Activated naive CD8-positive, alpha-beta T cell treated with anti-CD3 and anti-CD28 coated beads for 36 hours (primary cell): ENCODE data around the gene TBX18. TPM values are rescaled to one million over a fixed set of nuclear protein-coding genes. Genes with fewer than 3 reads are reported as not detected.

Experiments
- DNase-seq: peaks from one replicate; pipeline ENCODE4 v3.0.0; 2021
- H3K27ac Mint-ChIP-seq: one replicate; pipeline ENCODE4 v1.8.0; 2022; ENCODE audit warnings: mild to moderate bottlenecking, moderate library complexity, mixed read lengths
- H3K27me3 Mint-ChIP-seq: one replicate; pipeline ENCODE4 v1.8.0; 2022; ENCODE audit warnings: mild to moderate bottlenecking, mixed read lengths
- H3K36me3 Mint-ChIP-seq: one replicate; pipeline ENCODE4 v1.8.0; 2021; ENCODE audit warnings: mild to moderate bottlenecking, mixed read lengths
- H3K4me1 Mint-ChIP-seq: one replicate; pipeline ENCODE4 v1.8.0; 2021; ENCODE audit warnings: mixed read lengths
- H3K4me3 Mint-ChIP-seq: one replicate; pipeline ENCODE4 v1.8.0; 2022; ENCODE audit warnings: mild to moderate bottlenecking, moderate library complexity, mixed read lengths
- H3K9me3 Mint-ChIP-seq: one replicate; pipeline ENCODE4 v1.8.0; 2022; ENCODE audit warnings: mixed read lengths
- total RNA-seq, 2 experiments: library from RNA; stranded (reverse); gene quantifications; one replicate each; pipeline ENCODE4 v1.2.3, GENCODE V29; 2021

Gene TBX18
- total RNA-seq, 2 experiments from 2014 or later: not detected

- H3K27ac Mint-ChIP-seq: no peak overlapping the region
- H3K9me3 Mint-ChIP-seq: peaks cover 3% of the 10 kb centered on the region
- H3K27me3 Mint-ChIP-seq: peaks cover 55% of the 10 kb centered on the region
- DNase-seq: no peak
- no peaks in the 10 kb centered on the region for H3K36me3 Mint-ChIP-seq
- H3K4me1 Mint-ChIP-seq: peaks cover 2% of the 10 kb centered on the region
- no peak overlapping the region for H3K4me3 Mint-ChIP-seq
Observed at GRCh38 chr6:84777888-84778287, 13.5 kb upstream of the TBX18 start.

GRCh38 chr6:84776392-84776791 lies 12.0 kb upstream of the TBX18 start:
- H3K4me1 Mint-ChIP-seq: peaks cover 4% of the 10 kb centered on the region
- peaks cover 3% of the 10 kb centered on the region for H3K36me3 Mint-ChIP-seq
- H3K27me3 Mint-ChIP-seq: peaks cover 67% of the 10 kb centered on the region
- H3K4me3 Mint-ChIP-seq: no peak overlapping the region
- peaks cover 6% of the 10 kb centered on the region for H3K9me3 Mint-ChIP-seq
- H3K27ac Mint-ChIP-seq: no peak overlapping the region
- no peak for DNase-seq

GRCh38 chr6:84775751-84776150 lies 11.4 kb upstream of the TBX18 start:
- Mint-ChIP-seq H3K36me3 (peaks cover 3% of the 10 kb centered on the region), H3K4me1 (peaks cover 4% of the 10 kb centered on the region), H3K4me3 (no peak overlapping the region), H3K27ac (no peak overlapping the region), H3K27me3 (peaks cover 73% of the 10 kb centered on the region), H3K9me3 (peaks cover 6% of the 10 kb centered on the region)
- DNase-seq: no peak

- peaks cover 6% of the 10 kb centered on the region for H3K9me3 Mint-ChIP-seq
- peaks cover 3% of the 10 kb centered on the region for H3K36me3 Mint-ChIP-seq
- H3K4me3 Mint-ChIP-seq: no peak overlapping the region
- H3K4me1 Mint-ChIP-seq: peaks cover 4% of the 10 kb centered on the region
- peaks cover 79% of the 10 kb centered on the region for H3K27me3 Mint-ChIP-seq
- H3K27ac Mint-ChIP-seq: no peak overlapping the region
- no peak for DNase-seq
Observed at GRCh38 chr6:84774985-84775284, 10.5 kb upstream of the TBX18 start.

GRCh38 chr6:84774157-84774984 lies 10.0 kb upstream of the TBX18 start:
- H3K27me3 Mint-ChIP-seq: peaks cover 83% of the 10 kb centered on the region
- H3K27ac Mint-ChIP-seq: no peak overlapping the region
- peaks cover 6% of the 10 kb centered on the region for H3K9me3 Mint-ChIP-seq
- H3K36me3 Mint-ChIP-seq: peaks cover 3% of the 10 kb centered on the region
- H3K4me3 Mint-ChIP-seq: peak overlapping the region; percentile 10
- peak; percentile 43 for DNase-seq
- peaks cover 4% of the 10 kb centered on the region for H3K4me1 Mint-ChIP-seq

GRCh38 chr6:84773431-84774156 lies 9.2 kb upstream of the TBX18 start:
- no peak overlapping the region for H3K27ac Mint-ChIP-seq
- peaks cover 3% of the 10 kb centered on the region for H3K36me3 Mint-ChIP-seq
- no peak overlapping the region for H3K4me3 Mint-ChIP-seq
- peaks cover 7% of the 10 kb centered on the region for H3K9me3 Mint-ChIP-seq
- no peak for DNase-seq
- H3K27me3 Mint-ChIP-seq: peaks cover 91% of the 10 kb centered on the region
- H3K4me1 Mint-ChIP-seq: peaks cover 4% of the 10 kb centered on the region

GRCh38 chr6:84773133-84773430 lies 8.7 kb upstream of the TBX18 start:
- Mint-ChIP-seq H3K4me1 (peaks cover 4% of the 10 kb centered on the region), H3K9me3 (peaks cover 8% of the 10 kb centered on the region), H3K27ac (no peak overlapping the region), H3K36me3 (peaks cover 3% of the 10 kb centered on the region), H3K4me3 (no peak overlapping the region), H3K27me3 (peaks cover 93% of the 10 kb centered on the region)
- no peak for DNase-seq

GRCh38 chr6:84772428-84773132 lies 8.2 kb upstream of the TBX18 start:
- Mint-ChIP-seq H3K4me1 (peaks cover 4% of the 10 kb centered on the region), H3K9me3 (peaks cover 10% of the 10 kb centered on the region), H3K36me3 (peaks cover 3% of the 10 kb centered on the region), H3K27ac (no peak overlapping the region), H3K27me3 (peaks cover 94% of the 10 kb centered on the region), H3K4me3 (no peak overlapping the region)
- DNase-seq: no peak

- no peak overlapping the region for H3K27ac Mint-ChIP-seq
- peaks cover 12% of the 10 kb centered on the region for H3K9me3 Mint-ChIP-seq
- no peak for DNase-seq
- H3K27me3 Mint-ChIP-seq: peaks cover 95% of the 10 kb centered on the region
- peaks cover 4% of the 10 kb centered on the region for H3K4me1 Mint-ChIP-seq
- H3K36me3 Mint-ChIP-seq: peaks cover 3% of the 10 kb centered on the region
- H3K4me3 Mint-ChIP-seq: no peak overlapping the region
Observed at GRCh38 chr6:84771756-84772356, 7.5 kb upstream of the TBX18 start.

- H3K27ac Mint-ChIP-seq: no peak overlapping the region
- DNase-seq: no peak
- peaks cover 5% of the 10 kb centered on the region for H3K36me3 Mint-ChIP-seq
- H3K9me3 Mint-ChIP-seq: peaks cover 14% of the 10 kb centered on the region
- peaks cover 4% of the 10 kb centered on the region for H3K4me1 Mint-ChIP-seq
- H3K27me3 Mint-ChIP-seq: peaks cover 95% of the 10 kb centered on the region
- no peak overlapping the region for H3K4me3 Mint-ChIP-seq
Observed at GRCh38 chr6:84771125-84771755, 6.8 kb upstream of the TBX18 start.

GRCh38 chr6:84770521-84770920 lies 6.1 kb upstream of the TBX18 start:
- H3K36me3 Mint-ChIP-seq: peaks cover 7% of the 10 kb centered on the region
- peaks cover 6% of the 10 kb centered on the region for H3K4me1 Mint-ChIP-seq
- peaks cover 95% of the 10 kb centered on the region for H3K27me3 Mint-ChIP-seq
- H3K27ac Mint-ChIP-seq: no peak overlapping the region
- H3K9me3 Mint-ChIP-seq: peaks cover 15% of the 10 kb centered on the region
- H3K4me3 Mint-ChIP-seq: no peak overlapping the region
- DNase-seq: no peak

GRCh38 chr6:84769306-84769705 lies 4.9 kb upstream of the TBX18 start:
- peaks cover 11% of the 10 kb centered on the region for H3K36me3 Mint-ChIP-seq
- peaks cover 18% of the 10 kb centered on the region for H3K9me3 Mint-ChIP-seq
- DNase-seq: no peak
- H3K4me3 Mint-ChIP-seq: no peak overlapping the region
- H3K27ac Mint-ChIP-seq: no peak overlapping the region
- H3K27me3 Mint-ChIP-seq: peaks cover 96% of the 10 kb centered on the region
- H3K4me1 Mint-ChIP-seq: peaks cover 11% of the 10 kb centered on the region

GRCh38 chr6:84768442-84769174 lies 4.2 kb upstream of the TBX18 start:
- no peak for DNase-seq
- H3K4me1 Mint-ChIP-seq: peaks cover 11% of the 10 kb centered on the region
- peaks cover 13% of the 10 kb centered on the region for H3K36me3 Mint-ChIP-seq
- H3K4me3 Mint-ChIP-seq: no peak overlapping the region
- H3K9me3 Mint-ChIP-seq: peaks cover 16% of the 10 kb centered on the region
- H3K27me3 Mint-ChIP-seq: peaks cover 96% of the 10 kb centered on the region
- no peak overlapping the region for H3K27ac Mint-ChIP-seq

GRCh38 chr6:84767526-84768201 lies 3.3 kb upstream of the TBX18 start:
- Mint-ChIP-seq H3K27me3 (peaks cover 96% of the 10 kb centered on the region), H3K4me1 (peaks cover 13% of the 10 kb centered on the region), H3K9me3 (peaks cover 12% of the 10 kb centered on the region), H3K36me3 (peaks cover 11% of the 10 kb centered on the region), H3K27ac (no peak overlapping the region), H3K4me3 (no peak overlapping the region)
- DNase-seq: no peak
